SK-N-SH treated with all-trans-retinoic acid at 6 μM for 48 hours (cell line): ENCODE data around the gene PTPRN2.

Experiments used
- ATAC-seq: fragments of 200-7000 bp; cut with Tn5 transposase; 3 replicates; pipeline ENCODE4 v1.9.1; 2020; ENCODE audit warnings: mild to moderate bottlenecking, moderate library complexity
- BACH2 ChIP-seq: fragments of 250-450 bp; sonication (Bioruptor Pico); IDR thresholded peaks from 2 replicates; pipeline ENCODE4 v1.9.0; 2021; ENCODE audit warnings: mild to moderate bottlenecking, borderline replicate concordance
- CSDC2 ChIP-seq: fragments of 250-450 bp; sonication (Bioruptor Pico); IDR thresholded peaks from 2 replicates; pipeline ENCODE4 v1.5.0; 2020; ENCODE audit warnings: mild to moderate bottlenecking, moderate library complexity
- CSRNP3 ChIP-seq: fragments of 250-450 bp; sonication (Bioruptor Pico); IDR thresholded peaks from 2 replicates; pipeline ENCODE4 v1.5.1; 2021; ENCODE audit warnings: mild to moderate bottlenecking, moderate library complexity
- ISL1 ChIP-seq: fragments of 250-450 bp; sonication (Bioruptor Pico); IDR thresholded peaks from 2 replicates; pipeline ENCODE4 v2.1.2; 2022; ENCODE audit warnings: mild to moderate bottlenecking, moderate library complexity
- PATZ1 ChIP-seq: fragments of 250-450 bp; sonication (Bioruptor Pico); IDR thresholded peaks from 2 replicates; pipeline ENCODE4 v1.8.0; 2020; ENCODE audit warnings: mild to moderate bottlenecking, moderate library complexity, borderline replicate concordance
- POU6F1 ChIP-seq: fragments of 250-450 bp; sonication (Bioruptor Pico); IDR thresholded peaks from 2 replicates; pipeline ENCODE4 v1.8.0; 2021; ENCODE audit warnings: low read depth, mild to moderate bottlenecking, moderate library complexity, borderline replicate concordance
- TSHZ2 ChIP-seq: fragments of 250-450 bp; sonication (Bioruptor Pico); IDR thresholded peaks from 2 replicates; pipeline ENCODE4 v1.5.0; 2020; ENCODE audit warnings: mild to moderate bottlenecking, moderate library complexity
- ZC3H10 ChIP-seq: fragments of 250-450 bp; sonication (Bioruptor Pico); IDR thresholded peaks from 2 replicates; pipeline ENCODE4 v1.5.1; 2021; ENCODE audit warnings: mild to moderate bottlenecking, moderate library complexity
- ZFP3 ChIP-seq: fragments of 250-450 bp; sonication (Bioruptor Pico); IDR thresholded peaks from 2 replicates; pipeline ENCODE4 v1.5.0; 2020; ENCODE audit warnings: mild to moderate bottlenecking, moderate library complexity
- ZNF565 ChIP-seq: fragments of 450-650 bp; formaldehyde crosslinking; conservative IDR thresholded peaks from 2 replicates; pipeline ENCODE4 v1.5.0; 2020; ENCODE audit warnings: low read depth, mild to moderate bottlenecking, moderate library complexity

Gene PTPRN2

DNA sequence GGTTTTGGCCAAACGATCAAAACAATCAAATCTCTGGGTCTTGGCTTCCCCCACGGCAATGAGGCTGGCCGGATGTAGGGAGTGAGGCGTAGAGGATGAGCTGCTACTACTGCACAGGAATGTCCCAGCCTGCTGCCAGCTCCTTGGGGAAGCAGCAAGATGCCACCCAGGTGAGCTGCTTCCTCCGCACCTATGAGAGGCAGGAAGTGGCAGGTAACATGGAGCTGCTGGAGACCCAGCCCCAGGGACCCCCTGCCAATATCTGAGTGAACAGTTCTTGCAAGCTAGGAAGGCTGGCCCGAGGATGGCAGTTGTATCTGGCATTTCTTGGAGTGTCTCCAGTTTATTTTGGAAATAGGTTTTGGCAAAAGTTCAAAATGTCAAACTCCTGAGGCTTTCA, 837.3 kb downstream of the PTPRN2 start (continued):
- TF ChIP-seq TSHZ2: no peak

GRCh38 chr7:157745721-157746709, 841.6 kb downstream of the PTPRN2 start:
- TF ChIP-seq CSRNP3 (CRISPR knock-in tag) (no peak), PATZ1 (CRISPR knock-in tag) (no peak), CSDC2 (CRISPR knock-in tag) (no peak)
- TF ChIP-seq, all 23 proteins: peak for 0
- ATAC-seq: no peak

DNA sequence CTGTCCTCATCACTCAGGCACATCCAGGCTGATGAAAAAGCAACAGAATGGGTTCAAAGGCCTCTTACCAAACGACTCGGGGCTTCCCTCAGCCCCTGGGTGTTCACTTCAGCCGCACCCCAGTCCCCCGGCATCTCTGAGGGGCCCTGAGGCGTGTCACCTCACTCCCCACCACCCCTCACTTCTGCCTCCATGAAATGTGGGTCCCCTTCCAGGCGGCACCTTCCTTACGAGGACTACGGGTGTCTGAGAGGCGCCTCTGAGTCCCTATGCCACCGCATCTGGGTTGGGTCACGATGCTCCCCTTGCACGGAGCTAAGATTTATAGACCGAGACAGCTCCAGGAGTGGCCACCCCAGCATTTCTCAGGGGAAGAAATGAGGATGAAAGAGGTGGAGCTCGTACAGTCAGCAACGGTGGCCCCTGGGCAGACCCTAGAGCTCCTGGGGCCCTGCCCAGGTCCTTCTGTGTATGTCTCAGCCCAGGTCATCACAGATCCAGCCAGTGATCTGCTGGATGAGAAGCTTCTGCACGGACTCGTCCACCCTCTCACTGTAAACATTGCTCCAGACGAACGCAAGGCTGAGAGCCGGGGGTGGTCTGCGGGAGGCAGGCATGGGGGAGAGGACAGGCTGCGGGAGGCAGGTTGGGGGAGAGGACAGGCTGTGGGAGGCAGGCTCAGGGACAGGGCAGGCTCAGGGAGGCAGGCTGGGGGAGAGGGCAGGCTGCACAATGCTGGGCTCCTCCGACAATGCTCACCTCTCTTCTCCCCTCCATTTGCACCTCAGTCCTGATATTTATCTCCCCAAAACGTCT, 842.6 kb downstream of the PTPRN2 start:
- TF ChIP-seq TSHZ2 (no peak), BACH2 (no peak), CSDC2 (CRISPR knock-in tag) (no peak), ZC3H10 (no peak), ZFP3 (CRISPR knock-in tag) (no peak), POU6F1 (CRISPR knock-in tag) (no peak), ISL1 (CRISPR knock-in tag) (no peak), PATZ1 (CRISPR knock-in tag) (no peak), ZNF565 (CRISPR knock-in tag) (no peak)
- ATAC-seq: no peak
